ENCODE results near the gene MYL3.
A peak's percentile ranks its signal among the peaks of the same experiment; 100 is the strongest.

DNA sequence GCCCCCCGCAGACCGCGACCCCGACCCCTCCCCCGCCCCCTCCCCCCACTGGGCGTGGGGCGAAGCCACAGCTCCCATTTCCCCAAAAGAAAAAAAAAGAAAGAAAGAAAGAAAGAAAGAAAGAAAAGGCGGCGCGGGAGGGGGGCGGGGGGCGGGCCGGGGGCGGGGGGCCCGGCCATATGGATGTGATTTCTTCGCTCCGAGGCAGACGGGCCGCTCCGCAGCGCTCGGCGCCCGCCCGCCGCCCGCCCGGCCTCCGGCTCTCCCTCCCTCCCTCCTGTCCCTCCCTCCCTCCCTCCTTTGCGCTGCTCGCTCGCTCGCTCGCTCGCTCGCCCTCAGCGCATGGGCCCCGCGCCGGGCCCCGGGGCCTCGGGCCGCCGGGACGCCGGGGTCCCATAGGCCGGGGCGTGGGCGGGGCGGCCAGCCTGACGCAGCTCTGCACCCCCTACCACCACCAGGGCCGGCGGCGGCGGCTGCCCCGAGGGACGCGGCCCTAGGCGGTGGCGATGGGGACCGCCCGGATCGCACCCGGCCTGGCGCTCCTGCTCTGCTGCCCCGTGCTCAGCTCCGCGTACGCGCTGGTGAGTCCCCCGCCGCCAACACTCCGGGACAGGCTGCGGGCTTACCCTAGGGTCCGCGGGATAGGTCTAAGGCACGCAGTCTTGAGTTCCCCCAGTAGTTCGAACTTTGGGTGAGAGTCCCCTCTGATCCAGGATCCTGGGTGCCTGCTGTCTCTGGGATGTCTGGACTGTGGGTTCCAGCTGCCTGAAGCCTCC lies 20.0 kb upstream of the MYL3 start:
- TF ChIP-seq, protein P1, sequence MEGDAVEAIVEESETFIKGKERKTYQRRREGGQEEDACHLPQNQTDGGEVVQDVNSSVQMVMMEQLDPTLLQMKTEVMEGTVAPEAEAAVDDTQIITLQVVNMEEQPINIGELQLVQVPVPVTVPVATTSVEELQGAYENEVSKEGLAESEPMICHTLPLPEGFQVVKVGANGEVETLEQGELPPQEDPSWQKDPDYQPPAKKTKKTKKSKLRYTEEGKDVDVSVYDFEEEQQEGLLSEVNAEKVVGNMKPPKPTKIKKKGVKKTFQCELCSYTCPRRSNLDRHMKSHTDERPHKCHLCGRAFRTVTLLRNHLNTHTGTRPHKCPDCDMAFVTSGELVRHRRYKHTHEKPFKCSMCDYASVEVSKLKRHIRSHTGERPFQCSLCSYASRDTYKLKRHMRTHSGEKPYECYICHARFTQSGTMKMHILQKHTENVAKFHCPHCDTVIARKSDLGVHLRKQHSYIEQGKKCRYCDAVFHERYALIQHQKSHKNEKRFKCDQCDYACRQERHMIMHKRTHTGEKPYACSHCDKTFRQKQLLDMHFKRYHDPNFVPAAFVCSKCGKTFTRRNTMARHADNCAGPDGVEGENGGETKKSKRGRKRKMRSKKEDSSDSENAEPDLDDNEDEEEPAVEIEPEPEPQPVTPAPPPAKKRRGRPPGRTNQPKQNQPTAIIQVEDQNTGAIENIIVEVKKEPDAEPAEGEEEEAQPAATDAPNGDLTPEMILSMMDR (IDR thresholded peaks at IDR 0.05; ENCODE audit: low read depth, low read length, poor library complexity, severe bottlenecking): no peak
- TF ChIP-seq EZH2phosphoT487 (IDR thresholded peaks at IDR 0.05; ENCODE audit: borderline replicate concordance, low read length): peak; percentile 93; the same call in 1 of the 2 replicates

All from DOHH2 (cell line).